CD4-positive, alpha-beta T cell treated with Interleukin-17A for 1 hour (primary cell): ENCODE results near the gene AIMP2.
A peak's percentile ranks its signal among the peaks of the same experiment; 100 is the strongest.
"Not testable (repeated sequence)": the region's sequence is repeated elsewhere in the genome, so short reads cannot be mapped to it uniquely, and the experiment has no call there.

Experiments used
- DNase-seq: peaks from one replicate; pipeline ENCODE4 v3.0.0-alpha.2; 2020

The AIMP2 gene

GRCh38 chr7:6026820-6027311 lies 17.8 kb downstream of the AIMP2 start:
- DNase-seq: peak; percentile 12

DNA sequence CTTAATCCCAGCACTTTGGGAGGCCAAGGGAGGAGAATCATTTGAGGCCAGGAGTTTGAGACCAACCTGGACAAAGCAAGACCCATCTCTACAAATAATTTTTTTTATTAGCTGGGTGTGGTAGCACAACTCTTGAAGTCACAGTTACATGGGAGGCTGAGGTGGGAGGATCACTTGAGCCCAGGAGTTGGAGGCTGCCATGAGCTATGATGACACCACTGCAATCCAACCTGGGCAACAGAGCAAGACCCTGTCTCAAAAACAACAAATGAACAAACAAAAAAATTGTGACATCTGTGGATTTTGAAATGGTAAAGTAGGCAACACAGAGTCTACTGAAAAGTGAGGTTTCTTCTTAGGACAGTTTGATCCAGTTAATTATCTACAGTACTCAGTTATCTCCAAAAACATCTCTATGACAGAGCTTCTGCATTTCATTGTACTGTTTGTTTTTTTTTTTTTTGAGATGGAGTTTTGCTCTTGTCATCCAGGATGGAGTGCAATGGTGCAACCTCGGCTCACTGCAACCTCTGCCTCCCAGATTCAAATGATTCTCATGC lies 18.8 kb downstream of the AIMP2 start:
- no peak for DNase-seq

GRCh38 chr7:6028563-6028962 lies 19.5 kb downstream of the AIMP2 start:
- no peak for DNase-seq

GRCh38 chr7:6030988-6031387 lies 21.9 kb downstream of the AIMP2 start, which contains the start of gene ANKRD61:
TSS of gene ANKRD61 (plus strand) at chr7:6031376. CDS start at chr7:6031376, 0 bp downstream.
- no peak for DNase-seq

DNA sequence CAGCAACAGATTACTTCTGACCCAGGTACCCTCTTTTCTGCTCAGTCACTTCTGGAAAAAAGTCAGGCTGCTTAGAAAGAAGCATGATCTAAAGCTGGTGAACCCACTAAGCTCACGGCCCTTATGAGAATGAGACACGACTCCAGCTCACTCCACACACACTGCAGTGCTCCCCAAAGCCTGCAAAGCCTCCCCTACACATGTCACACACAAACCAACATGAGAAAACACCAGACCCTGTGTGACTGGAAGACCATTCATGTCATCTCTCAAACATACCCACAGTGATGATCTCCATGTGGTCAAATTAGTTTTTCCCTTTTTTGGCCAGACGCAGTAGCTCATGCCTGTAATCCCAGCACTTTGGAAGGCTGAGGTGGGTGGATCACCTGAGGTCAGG lies 22.5 kb downstream of the AIMP2 start:
- no peak for DNase-seq

DNA sequence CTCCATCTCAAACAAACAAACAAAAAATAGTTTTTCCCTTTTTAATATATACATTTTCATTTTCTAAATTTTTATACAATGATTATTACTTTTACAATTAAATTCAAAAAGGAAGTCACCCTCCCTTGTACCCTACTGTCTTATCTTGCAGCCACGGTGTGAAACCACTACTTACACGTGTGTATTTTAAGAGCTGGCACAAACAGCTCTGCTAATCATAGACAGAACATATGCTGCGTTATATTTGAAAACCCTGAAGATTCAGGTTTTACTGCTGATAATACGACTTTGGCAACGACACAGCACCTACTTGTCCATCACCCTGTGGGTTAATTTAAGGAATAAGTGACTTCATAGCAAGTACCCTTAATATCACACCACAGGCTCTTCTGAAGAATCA lies 23.1 kb downstream of the AIMP2 start:
- peak; percentile 14 for DNase-seq

DNA sequence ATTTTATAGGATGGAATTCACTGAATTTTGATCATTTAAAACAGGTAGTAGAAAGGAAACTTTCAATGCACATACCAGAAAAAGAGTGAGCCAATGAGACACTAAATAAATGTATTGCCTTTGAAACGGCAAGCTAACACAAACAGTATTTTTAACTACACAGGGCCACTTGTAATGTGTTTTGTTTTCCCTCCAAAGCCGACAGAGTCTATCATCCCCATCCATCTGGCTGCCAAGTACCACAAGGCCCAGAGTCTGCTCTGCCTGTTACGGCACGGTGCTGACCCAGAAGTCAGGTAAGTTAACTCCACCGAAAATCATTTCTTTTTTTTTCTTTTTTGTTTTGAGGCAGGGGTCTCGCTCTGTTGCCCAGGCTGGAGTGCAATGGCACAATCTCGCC lies 23.6 kb downstream of the AIMP2 start:
- DNase-seq: no peak

GRCh38 chr7:6035165-6035564 lies 26.1 kb downstream of the AIMP2 start:
- DNase-seq: no peak

DNA sequence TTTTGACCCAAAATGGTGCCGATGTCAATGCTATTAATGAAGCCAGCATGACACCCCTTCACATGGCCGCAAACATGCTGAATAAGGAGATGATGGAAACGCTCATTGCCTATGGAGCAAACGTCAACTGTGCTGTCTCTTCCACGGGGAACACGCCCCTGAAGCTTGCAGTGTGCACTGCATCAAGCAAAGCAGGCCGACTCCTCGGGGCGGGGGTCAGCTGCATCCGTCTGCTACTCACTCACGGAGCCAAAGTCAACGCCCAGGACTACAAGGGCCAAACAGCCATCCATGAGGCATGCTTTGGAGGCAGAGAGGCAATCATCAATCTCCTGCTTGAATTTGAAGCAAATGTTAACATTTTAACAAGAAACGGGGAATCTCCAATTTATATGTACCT lies 26.6 kb downstream of the AIMP2 start:
- no peak for DNase-seq

DNA sequence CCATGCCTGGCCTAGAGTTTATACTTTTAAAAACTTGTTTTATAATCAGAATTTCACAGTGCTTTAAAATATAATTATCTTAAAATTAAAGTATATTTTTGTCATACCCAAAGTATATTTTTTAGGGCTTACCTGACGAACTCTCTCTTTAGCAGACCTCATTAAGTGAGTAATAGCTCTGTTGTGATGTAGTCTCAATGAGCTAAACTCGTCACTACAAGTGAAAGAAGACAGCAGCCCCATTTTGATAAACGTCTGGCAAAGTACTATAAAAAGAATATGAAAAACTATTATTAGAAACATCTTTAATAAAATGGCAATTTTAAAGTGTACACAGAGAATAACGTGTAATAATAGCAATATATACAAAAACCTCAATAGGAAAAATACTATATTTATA lies 40.7 kb downstream of the AIMP2 start:
- no peak for DNase-seq

DNA sequence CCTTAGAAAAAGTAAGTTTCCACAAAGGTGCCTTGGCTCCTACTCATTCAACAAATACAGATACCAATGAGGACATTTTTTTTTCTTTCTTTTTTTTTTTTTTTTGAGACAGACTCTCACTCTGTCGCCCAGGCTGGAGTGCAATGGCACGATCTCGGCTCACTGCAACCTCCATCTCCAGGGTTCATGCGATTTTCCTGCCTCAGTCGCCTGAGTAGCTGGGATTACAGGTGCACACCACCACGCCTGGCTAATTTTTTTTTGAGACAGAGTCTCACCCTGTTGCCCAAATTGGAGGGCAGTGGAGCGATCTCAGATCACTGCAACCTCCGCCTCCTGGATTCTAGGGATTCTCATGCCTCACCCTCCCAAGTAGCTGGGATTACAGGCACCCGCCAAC lies 42.1 kb downstream of the AIMP2 start:
- DNase-seq: not testable (repeated sequence)

GRCh38 chr7:6056616-6057015 lies 47.5 kb downstream of the AIMP2 start:
- no peak for DNase-seq

DNA sequence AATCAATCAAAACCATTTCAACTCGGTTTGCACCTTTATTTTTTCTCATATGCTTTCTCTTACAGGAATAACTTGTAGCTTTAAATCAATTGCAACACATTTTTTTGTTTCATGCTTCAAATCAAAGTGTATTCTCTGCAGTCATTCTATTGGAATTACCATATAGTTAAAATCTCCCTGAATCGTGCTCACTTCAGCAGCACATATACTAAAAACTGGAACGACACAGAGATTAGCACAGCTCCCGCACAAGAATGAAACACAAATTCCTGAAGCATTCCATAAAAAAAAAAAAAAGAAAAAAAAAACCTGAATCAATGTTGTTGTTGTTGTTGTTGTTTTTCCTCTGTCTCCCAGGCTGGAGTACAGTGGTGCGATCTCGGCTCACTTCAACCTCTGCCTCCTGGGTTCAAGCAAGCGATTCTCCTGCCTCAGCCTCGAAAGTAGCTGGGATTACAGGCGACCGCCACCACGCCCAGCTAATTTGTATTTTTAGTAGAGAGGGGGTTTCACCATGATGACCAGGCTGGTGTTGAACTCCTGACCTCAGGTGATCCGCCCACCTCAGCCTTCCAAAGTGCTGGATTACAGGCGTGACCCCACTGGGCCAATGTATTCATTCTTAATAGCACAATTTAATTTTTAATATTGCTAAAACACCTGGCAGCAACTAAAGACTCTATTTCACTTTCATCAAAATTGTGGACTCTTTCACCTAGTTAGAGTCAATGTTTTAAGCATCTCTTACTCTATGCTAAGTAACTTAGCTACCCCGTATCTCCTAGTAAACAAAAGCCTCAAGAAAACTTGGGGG lies 48.5 kb downstream of the AIMP2 start:
- DNase-seq: no peak

DNA sequence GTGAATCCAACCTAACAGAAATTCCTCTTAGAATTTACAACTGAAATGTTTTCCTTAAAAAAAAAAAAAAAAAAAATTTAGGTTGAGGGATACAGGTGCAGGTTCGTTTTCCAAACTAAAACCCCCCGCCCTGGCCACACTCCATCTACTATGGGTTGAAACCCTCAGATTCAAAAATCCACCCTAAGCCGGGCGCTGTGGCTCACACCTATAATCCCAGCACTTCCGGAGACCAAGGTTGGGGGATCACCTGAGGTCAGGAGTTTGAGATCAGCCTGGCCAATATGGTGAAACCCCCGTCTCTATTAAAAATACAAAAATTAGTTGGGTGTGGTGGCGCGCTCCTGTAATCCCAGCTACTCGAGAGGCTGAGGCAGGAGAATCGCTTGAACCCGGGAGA lies 50.9 kb downstream of the AIMP2 start:
- DNase-seq: not testable (repeated sequence)

- DNase-seq: no peak
These were observed 62.3 kb downstream of the AIMP2 start for GRCh38 chr7:6071406-6071805.
